Prostate gland (tissue), 2 donors: Measurements from ENCODE around the gene PAPSS2.

Experiments used
- POLR2A ChIP-seq: fragments of 450-650 bp; IDR thresholded peaks from one replicate; pipeline ENCODE4 v1.6.1; 2016; ENCODE audit warnings: antibody characterized with exemption, mild to moderate bottlenecking
- POLR2AphosphoS5 ChIP-seq: sonication (generic); formaldehyde crosslinking; IDR thresholded peaks from one replicate; pipeline ENCODE4 v1.6.1; 2017; ENCODE audit warnings: antibody characterized with exemption
- TF ChIP-seq, protein P1 (sequence below), 4 experiments: fragments of 200-600 bp in 2 of 4; fragments of 450-650 bp in 2 of 4; sonication (generic) in 2 of 4; IDR thresholded peaks; 1 replicate in 3 of 4; 2 replicates in 1 of 4; pipeline ENCODE4 v1.5.1; 2016 to 2019; ENCODE audit warnings: antibody characterized with exemption in 4 of 4, mild to moderate bottlenecking in 2 of 4, moderate library complexity in 2 of 4

DNA sequence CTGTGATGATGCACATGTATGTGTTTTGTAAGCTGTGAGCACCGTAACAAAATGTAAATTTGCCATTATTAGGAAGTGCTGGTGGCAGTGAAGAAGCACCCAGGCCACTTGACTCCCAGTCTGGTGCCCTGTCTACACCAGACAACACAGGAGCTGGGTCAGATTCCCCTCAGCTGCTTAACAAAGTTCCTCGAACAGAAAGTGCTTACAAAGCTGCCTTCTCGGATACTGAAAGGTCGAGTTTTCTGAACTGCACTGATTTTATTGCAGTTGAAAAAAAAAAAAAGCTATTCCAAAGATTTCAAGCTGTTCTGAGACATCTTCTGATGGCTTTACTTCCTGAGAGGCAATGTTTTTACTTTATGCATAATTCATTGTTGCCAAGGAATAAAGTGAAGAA is 87.2 kb downstream of the PAPSS2 start:
- TF ChIP-seq POLR2AphosphoS5 (no peak), POLR2A (no peak)
- TF ChIP-seq, protein P1, sequence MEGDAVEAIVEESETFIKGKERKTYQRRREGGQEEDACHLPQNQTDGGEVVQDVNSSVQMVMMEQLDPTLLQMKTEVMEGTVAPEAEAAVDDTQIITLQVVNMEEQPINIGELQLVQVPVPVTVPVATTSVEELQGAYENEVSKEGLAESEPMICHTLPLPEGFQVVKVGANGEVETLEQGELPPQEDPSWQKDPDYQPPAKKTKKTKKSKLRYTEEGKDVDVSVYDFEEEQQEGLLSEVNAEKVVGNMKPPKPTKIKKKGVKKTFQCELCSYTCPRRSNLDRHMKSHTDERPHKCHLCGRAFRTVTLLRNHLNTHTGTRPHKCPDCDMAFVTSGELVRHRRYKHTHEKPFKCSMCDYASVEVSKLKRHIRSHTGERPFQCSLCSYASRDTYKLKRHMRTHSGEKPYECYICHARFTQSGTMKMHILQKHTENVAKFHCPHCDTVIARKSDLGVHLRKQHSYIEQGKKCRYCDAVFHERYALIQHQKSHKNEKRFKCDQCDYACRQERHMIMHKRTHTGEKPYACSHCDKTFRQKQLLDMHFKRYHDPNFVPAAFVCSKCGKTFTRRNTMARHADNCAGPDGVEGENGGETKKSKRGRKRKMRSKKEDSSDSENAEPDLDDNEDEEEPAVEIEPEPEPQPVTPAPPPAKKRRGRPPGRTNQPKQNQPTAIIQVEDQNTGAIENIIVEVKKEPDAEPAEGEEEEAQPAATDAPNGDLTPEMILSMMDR (IDR thresholded peaks at IDR 0.05), result no peak
